Stimulated activated CD4-positive, alpha-beta T cell treated with anti-CD3 and anti-CD28 coated beads, Interleukin-15, amount 100 ng/mL, for 1 hour (primary cell): Measurements from ENCODE around the gene QKI.
"Not testable (repeated sequence)": the region's sequence is repeated elsewhere in the genome, so short reads cannot be mapped to it uniquely, and the experiment has no call there.

Experiments used
- DNase-seq, 2 donors: peaks; one replicate each; pipeline ENCODE4 v3.0.0-alpha.2; 2020; ENCODE audit warnings: low read depth in 1 of 2, low spot score in 1 of 2

The QKI gene

DNA sequence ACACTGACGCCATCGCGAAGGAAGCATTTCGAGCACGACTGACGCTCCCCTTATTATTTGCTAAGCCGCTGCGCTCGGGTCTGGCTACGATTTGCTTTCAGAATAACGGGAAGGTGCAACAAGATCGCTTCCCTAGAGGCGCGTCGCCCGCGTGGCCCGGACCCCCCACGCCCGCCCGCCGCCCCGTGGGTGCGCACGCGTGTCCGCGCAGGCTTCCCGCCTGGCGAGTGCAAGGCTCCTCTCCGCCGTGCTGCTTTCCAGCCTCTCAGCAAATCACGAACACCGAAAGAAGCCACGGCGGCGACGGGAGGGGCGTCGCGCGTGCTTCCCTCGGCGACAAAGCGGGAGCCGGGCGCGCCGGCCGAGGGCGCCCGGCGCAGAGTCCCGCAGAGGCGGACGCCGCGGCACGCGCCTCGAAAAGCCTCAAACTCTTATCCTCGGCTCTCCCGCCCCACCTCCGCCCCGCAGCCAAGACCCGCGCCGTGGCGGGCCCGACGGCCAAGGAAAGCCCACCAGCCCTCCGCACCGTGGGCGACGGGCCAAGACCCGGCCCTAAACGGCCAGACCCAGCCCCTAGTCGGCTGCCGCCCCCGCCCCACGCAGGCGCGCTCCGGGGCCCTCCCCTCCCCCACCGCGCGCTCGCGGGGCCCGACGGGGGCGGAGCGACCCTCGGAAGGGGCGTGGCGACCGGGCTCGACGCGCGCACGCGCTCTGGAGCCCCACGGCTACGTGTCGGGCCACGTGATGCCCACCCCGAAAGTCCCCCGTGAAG lies 987 bp upstream of the QKI start:
- DNase-seq = peak; percentile 86 to 91

GRCh38 chr6:163414946-163415619 lies 565 bp downstream of the QKI start:
- DNase-seq = peak in 1 of 2 donors; percentile 7

DNA sequence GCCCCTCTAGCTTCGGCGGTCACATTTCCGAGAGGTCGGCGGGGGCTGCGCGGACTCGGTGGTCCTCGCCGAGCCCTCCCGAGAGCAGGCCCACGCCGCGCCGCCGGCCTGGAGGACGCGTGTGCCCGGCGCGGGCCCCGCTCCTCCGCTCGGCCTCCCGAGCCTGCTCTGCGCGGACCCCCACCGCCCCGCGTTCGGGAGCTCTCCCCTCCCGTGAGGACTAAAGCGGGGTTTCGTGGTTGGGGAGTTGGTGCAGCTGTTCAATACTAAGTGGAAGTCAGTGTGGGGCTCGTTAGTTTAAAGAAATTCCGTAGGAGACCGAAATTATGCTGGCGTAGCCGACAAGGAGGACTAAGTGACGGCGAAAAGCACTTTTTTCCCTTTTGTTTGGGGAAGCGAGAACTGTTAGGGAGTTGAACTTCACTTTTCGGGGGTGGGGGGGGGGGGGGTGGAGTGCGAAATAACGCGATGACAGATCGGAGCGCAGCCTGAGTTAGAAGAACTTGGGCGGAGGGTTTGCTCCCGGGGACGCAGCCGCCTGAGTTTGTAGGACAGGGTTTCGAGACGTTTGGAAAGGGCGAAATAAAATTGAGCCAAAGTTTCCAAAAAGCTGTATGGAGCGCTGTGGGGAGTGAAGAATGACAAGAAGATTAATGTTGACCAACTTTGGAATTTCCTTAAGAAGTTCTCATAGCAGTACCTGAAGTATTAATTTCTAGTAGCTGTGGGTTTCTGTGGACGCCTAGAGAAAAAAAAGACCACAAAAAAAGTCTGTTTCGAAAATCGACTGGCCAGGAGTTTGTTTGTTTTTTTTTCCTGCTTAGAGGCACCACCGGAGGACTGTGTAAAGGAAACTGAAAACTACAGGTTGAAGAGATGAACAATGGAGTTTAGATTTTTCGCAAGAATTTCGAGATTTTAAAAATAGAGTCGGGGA lies 1.4 kb downstream of the QKI start:
- no peak for DNase-seq

DNA sequence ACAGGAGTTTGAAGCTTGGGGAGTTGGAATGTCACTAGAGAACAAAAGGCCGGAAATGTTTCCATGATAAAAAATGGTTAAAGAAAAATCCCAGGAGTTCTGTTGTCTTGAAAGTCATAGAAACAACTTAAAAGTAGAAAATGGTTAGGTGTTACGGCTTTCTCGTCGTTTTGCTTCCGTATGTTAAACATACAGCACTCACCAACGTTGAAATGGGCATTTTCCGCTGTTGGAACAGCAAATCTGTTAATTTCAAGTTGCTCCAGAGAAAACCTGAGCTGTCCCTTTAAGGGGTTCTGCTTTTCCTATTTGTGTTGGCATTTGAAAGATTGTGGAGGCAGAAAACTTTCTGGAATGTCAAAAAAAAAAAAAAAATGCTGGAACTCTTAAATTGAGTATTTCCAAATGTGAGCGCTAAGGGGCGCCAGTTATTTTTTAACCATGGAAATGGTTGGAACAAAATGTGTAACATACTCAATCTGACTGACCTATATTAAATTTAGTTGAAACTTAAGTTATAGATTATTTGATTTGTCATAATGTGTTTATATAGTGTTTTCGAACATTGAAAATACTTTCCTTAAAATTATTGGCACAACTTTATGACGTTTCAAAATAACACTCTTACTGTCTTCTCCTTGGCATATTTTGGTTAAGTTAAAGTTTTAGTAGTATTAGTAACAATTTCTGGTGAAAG lies 2.2 kb downstream of the QKI start:
- no peak for DNase-seq

DNA sequence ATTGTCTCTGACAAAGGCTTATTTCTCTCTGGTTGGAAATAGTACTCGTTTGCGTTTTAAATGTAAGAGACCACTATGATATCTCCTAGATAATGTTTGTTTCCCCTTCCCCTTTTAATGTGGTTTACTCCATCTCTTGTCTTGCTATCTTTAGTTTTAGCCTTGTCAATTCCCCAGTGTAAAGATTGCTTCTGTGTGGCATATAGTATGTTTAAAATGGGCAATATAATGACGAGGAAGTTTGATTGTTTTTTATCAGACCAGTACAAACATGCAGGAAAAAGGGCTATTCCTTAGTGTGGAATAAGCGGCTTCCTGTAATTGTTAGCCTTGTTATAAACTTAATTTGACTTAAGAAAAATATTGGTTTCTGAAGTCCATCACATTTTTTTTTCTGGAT lies 3.1 kb downstream of the QKI start:
- no peak for DNase-seq

DNA sequence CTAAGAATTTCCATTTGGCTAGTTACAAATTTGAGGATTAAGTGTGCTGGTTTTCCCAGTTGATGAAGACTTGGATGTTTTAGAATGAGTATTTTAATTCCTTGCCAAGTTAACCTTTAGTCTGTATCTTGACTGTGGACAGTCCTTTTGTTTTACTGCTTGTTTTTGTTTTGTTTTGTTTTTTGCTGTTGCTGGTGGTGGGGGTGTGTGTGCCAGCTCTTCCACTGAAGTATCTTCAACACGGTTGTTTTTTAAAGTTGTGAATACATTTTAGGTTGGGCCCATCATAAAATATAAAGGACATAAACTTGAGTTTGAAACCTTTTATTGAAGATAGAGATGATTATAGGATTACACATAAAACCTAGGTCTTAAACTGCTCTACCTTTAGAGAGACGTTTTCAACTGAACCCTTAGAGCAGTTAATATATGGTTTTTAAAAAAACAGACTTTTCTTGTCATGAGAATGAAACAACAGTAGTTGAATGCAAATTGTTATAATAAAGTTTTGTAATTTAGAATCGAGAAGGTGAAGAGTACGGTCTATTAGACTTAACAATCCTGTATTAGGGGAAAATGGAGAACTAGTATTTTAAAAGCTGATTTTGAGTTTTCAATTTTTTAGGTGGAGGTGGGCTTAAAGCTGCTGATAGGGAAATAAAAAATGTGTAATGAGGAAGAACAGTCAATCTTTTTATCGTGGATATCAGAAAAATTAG lies 4.0 kb downstream of the QKI start:
- no peak for DNase-seq

DNA sequence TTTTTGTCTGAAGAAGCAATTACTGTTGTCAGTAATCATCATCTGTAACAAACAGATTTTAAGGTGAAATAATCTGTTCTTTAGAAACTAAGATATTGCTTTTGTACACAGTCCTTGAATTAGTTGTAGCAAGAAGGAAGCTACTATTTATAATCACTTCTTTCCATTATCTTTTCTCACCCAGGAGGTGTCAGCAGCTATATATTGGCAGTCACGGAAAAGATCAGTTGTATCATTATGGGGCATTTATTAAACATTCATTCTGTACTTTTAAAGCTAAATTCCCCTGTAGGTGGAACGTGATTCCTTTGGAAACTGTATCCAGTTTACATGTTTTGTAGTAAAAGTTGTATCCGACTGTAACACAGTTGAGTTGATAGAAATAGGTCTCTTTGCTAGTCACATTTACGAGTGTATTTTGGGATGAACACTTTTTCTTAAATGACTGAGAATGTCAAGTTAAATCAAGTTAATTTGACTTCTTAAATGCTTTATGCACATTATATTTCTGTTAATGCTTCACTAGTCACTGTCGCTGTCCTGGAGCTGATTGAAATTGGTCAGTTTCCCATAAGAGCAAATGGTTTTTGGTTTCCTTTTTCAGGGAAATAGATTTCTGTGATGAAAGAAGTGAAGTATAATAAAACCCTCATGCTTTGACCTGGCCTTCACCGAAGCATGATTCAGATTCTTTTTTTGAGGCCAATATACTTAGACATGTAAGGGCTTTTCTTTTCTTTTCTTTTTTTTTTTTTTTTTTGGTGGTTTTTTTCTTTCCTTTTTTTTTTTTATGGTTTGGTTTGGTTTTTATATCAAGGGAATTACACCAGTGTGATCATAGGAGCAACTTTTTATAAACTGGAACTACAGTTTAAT lies 5.1 kb downstream of the QKI start:
- no peak for DNase-seq

- DNase-seq = no peak
Observed at GRCh38 chr6:163420289-163420614, 5.7 kb downstream of the QKI start.

- no peak for DNase-seq
Observed at GRCh38 chr6:163422550-163422949, 8.0 kb downstream of the QKI start.

DNA sequence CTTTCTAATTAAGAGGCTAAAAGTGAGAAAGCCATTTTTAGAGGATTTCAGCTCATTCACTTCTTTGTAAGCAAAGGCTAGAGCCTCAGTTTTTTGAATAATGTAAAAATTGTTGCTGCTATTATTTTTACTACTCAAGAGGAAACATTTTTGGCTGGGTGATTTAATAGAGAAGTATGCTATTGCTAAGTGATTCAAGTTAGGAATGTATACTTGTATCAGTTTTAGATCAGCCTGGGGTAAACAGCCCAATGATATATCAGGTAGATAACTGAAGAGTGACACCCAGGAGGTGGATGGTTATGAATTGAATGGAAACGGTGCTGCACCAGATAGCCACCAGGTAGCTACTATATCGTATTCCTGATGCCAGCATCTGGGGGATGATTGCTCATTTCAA lies 9.2 kb downstream of the QKI start:
- DNase-seq = no peak

GRCh38 chr6:163427498-163428254 lies 13.2 kb downstream of the QKI start:
- no peak for DNase-seq

- DNase-seq = no peak
Observed at GRCh38 chr6:163428373-163428772, 13.9 kb downstream of the QKI start.

- DNase-seq = no peak
Observed at GRCh38 chr6:163429858-163430448, 15.4 kb downstream of the QKI start.

DNA sequence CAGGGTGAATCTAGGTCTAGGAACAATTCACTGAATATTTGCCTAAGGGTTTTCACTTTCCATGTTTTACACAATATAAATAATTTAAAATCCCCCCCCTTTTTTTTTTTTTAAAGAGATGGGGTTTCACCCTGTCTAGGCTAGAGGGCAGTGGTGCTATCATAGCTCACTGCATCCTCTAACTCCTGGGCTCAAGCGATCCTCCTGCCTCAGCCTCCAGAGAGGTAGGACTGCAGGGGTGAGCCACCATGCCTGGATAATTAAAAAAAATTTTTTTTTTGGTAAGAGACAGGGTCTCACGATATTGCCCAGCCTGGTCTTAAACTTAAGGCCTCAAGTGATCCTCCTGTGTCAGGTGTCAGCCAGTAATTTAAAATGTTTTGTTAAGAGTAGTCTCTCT lies 17.8 kb downstream of the QKI start:
- no peak for DNase-seq

DNA sequence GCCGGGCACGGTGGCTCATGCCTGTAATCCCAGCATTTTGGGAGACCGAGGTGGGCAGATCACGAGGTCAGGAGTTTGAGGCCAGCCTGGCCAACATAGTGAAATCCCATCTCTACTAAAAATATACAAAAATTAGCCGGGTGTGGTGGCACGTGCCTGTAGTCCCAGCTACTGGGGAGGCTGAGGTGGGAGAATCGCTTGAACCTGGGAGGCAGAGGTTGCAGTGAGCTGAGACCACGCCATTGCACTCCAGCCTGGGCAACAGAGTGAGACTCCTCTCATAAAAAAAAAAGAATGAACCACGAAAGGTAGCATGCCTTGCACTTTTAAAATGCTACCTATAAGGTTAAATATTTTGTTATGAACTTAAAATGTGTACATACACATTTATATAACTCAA lies 19.0 kb downstream of the QKI start:
- not testable (repeated sequence) for DNase-seq

DNA sequence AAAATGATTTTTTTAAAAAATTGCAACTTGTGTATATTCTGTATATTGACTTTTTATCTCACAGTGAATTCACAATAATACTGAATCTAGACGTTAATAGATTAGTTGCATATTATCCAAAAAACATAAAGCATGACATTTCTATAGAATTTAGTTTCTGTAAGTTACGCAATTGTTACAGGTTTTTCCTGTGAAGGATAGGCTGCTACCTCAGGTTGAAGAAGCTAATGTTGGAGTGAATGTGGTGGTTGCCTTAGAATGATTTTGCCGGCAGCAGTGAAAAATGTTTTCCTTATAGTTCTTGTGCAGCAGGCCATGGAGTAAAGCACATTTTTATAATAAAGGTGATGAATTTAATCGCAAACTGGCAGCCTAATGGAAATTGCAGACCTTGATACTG lies 20.5 kb downstream of the QKI start:
- no peak for DNase-seq

DNA sequence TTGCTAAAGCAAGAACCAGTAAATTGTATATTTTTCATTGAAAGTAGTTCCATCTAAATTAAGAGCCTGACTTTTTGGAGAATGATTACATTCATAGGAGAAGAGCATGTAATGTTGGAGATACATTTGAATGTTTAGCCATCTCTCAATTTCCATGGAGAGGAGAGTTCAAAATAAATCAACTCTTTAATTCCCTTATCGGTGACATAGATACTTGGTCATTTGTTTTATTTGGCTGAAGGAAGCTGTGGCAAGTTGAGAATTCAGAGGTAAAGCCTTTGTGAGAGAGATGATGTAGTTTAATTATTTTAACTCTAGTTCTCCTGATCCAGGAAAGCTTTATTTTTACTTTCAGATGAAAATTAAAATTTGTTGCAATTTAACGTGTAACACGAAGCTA lies 22.3 kb downstream of the QKI start:
- DNase-seq = no peak

- no peak for DNase-seq
Observed at GRCh38 chr6:163437466-163437865, 22.9 kb downstream of the QKI start.
